Measurements from ENCODE around the gene RNF19B. TPM values are rescaled to one million over a fixed set of nuclear protein-coding genes. Genes with fewer than 3 reads are reported as not detected.

Gene RNF19B
- total and polyA plus RNA-seq, 2 of the 13 experiments (the other 11 are each of a cell fraction or from before 2014, with no cell fraction given): 15.3 to 22.5 TPM

GRCh38 chr1:32964461-32965250 lies at the start of gene RNF19B (continued):
- no peak for TF ChIP-seq ZNF567 (CRISPR knock-in tag; IDR thresholded peaks at IDR 0.05; ENCODE audit: borderline replicate concordance)
- TF ChIP-seq ATM (IDR thresholded peaks at IDR 0.05; ENCODE audit: borderline replicate concordance): no peak
- TF ChIP-seq KDM4B (CRISPR knock-in tag; IDR thresholded peaks at IDR 0.05): no peak; the same call in 1 of the 2 replicates
- no peak for TF ChIP-seq FLYWCH1 (CRISPR knock-in tag; IDR thresholded peaks at IDR 0.05)
- no peak for TF ChIP-seq SMAD1 (CRISPR knock-in tag; IDR thresholded peaks at IDR 0.05; ENCODE audit: borderline replicate concordance, low read depth)
- TF ChIP-seq ZNF496 (CRISPR knock-in tag; IDR thresholded peaks at IDR 0.05; ENCODE audit: insufficient replicate concordance): no peak
- no peak for TF ChIP-seq ZNF253 (CRISPR knock-in tag; IDR thresholded peaks at IDR 0.05; ENCODE audit: borderline replicate concordance)
- TF ChIP-seq HES4 (CRISPR knock-in tag; IDR thresholded peaks at IDR 0.05; ENCODE audit: borderline replicate concordance): 0 out of 2 replicates have a peak, but pooled peaks have one; percentile 54
- TF ChIP-seq CREBL2 (CRISPR knock-in tag; IDR thresholded peaks at IDR 0.05; ENCODE audit: borderline replicate concordance): no peak
- TF ChIP-seq TERF1 (CRISPR knock-in tag; IDR thresholded peaks at IDR 0.05): no peak
- no peak for TF ChIP-seq RBM39 (IDR thresholded peaks at IDR 0.05; ENCODE audit: low read depth, low read length, poor library complexity, severe bottlenecking)
- TF ChIP-seq ZNF274 (CRISPR knock-in tag; IDR thresholded peaks at IDR 0.05): peak; percentile 70
- no peak for TF ChIP-seq TOPORS (CRISPR knock-in tag; IDR thresholded peaks at IDR 0.05)
- TF ChIP-seq ZSCAN21 (CRISPR knock-in tag; IDR thresholded peaks at IDR 0.05; ENCODE audit: borderline replicate concordance): no peak
- peak; percentile 71; the same call in 1 of the 2 replicates for TF ChIP-seq IRF2 (CRISPR knock-in tag; IDR thresholded peaks at IDR 0.05)
- no peak for TF ChIP-seq SNRNP70 (IDR thresholded peaks at IDR 0.05; ENCODE audit: low read depth, low read length)
- no peak for TF ChIP-seq ZNF232 (CRISPR knock-in tag; IDR thresholded peaks at IDR 0.05; ENCODE audit: borderline replicate concordance)
- TF ChIP-seq ZNF33A (CRISPR knock-in tag; IDR thresholded peaks at IDR 0.05; ENCODE audit: borderline replicate concordance): no peak
- no peak for TF ChIP-seq PRDM10 (CRISPR knock-in tag; IDR thresholded peaks at IDR 0.05; ENCODE audit: low read depth)
